ENCODE measurements around the gene ASTN2.

Gene ASTN2

GRCh38 chr9:117418111-117418510 is 3.3 kb upstream of the ASTN2 start:
- no peak overlapping the region for H3K4me3 ChIP-seq (ENCODE audit: low read depth in 1 of 2, low read length in 2 of 2)
- no peak for DNase-seq
- TF ChIP-seq CTCF (IDR thresholded peaks at IDR 0.05; ENCODE audit: borderline replicate concordance, extremely low read depth, low read length, poor library complexity, severe bottlenecking) (no peak), EZH2 (IDR thresholded peaks at IDR 0.05; ENCODE audit: borderline replicate concordance, low read depth, low read length, severe bottlenecking) (no peak)
- ATAC-seq (ENCODE audit: insufficient read depth, low read depth): no peak
- no peak overlapping the region for H2AFZ ChIP-seq (ENCODE audit: low read depth, low read length)
- no peak overlapping the region for H3K9ac ChIP-seq (ENCODE audit: low read depth, low read length)
- no peaks in the 10 kb centered on the region for H3K79me2 ChIP-seq (ENCODE audit: insufficient read depth, low read length)
- no peaks in the 10 kb centered on the region for H4K20me1 ChIP-seq (ENCODE audit: insufficient read depth, low read length)
- H3K36me3 ChIP-seq (ENCODE audit: insufficient read depth, low read length): no peaks in the 10 kb centered on the region
- H3K9me3 ChIP-seq (ENCODE audit: insufficient read depth, low read length, severe bottlenecking): no peaks in the 10 kb centered on the region
- H3K4me2 ChIP-seq (ENCODE audit: insufficient read depth, low read length): no peak overlapping the region
- no peaks in the 10 kb centered on the region for H3K4me1 ChIP-seq (ENCODE audit: insufficient read depth, low read length)
- no peaks in the 10 kb centered on the region for H3K27me3 ChIP-seq (ENCODE audit: insufficient read depth, low read length, poor library complexity)
- no peak overlapping the region for H3K27ac ChIP-seq (ENCODE audit: low read length)

- no peaks in the 10 kb centered on the region for H3K4me1 ChIP-seq (ENCODE audit: insufficient read depth, low read length)
- ATAC-seq (ENCODE audit: insufficient read depth, low read depth): no peak
- no peak for DNase-seq
- no peak overlapping the region for H3K9ac ChIP-seq (ENCODE audit: low read depth, low read length)
- no peak overlapping the region for H3K4me2 ChIP-seq (ENCODE audit: insufficient read depth, low read length)
- no peaks in the 10 kb centered on the region for H3K36me3 ChIP-seq (ENCODE audit: insufficient read depth, low read length)
- H3K4me3 ChIP-seq (ENCODE audit: low read depth in 1 of 2, low read length in 2 of 2): no peak overlapping the region
- H4K20me1 ChIP-seq (ENCODE audit: insufficient read depth, low read length): no peaks in the 10 kb centered on the region
- TF ChIP-seq EZH2 (IDR thresholded peaks at IDR 0.05; ENCODE audit: borderline replicate concordance, low read depth, low read length, severe bottlenecking): no peak
- TF ChIP-seq CTCF (IDR thresholded peaks at IDR 0.05; ENCODE audit: borderline replicate concordance, extremely low read depth, low read length, poor library complexity, severe bottlenecking): no peak
- H2AFZ ChIP-seq (ENCODE audit: low read depth, low read length): no peak overlapping the region
- H3K27me3 ChIP-seq (ENCODE audit: insufficient read depth, low read length, poor library complexity): no peaks in the 10 kb centered on the region
- H3K27ac ChIP-seq (ENCODE audit: low read length): no peak overlapping the region
- no peaks in the 10 kb centered on the region for H3K9me3 ChIP-seq (ENCODE audit: insufficient read depth, low read length, severe bottlenecking)
- H3K79me2 ChIP-seq (ENCODE audit: insufficient read depth, low read length): no peaks in the 10 kb centered on the region
Measured at GRCh38 chr9:117416856-117417255, 2.0 kb upstream of the ASTN2 start.

GRCh38 chr9:117415358-117415914 is 579 bp upstream of the ASTN2 start:
- ATAC-seq (ENCODE audit: insufficient read depth, low read depth) (no peak), DNase-seq (no peak)
- H3K4me1 ChIP-seq (ENCODE audit: insufficient read depth, low read length): no peaks in the 10 kb centered on the region
- H3K79me2 ChIP-seq (ENCODE audit: insufficient read depth, low read length): no peaks in the 10 kb centered on the region
- H4K20me1 ChIP-seq (ENCODE audit: insufficient read depth, low read length): no peaks in the 10 kb centered on the region
- no peak overlapping the region for H3K9ac ChIP-seq (ENCODE audit: low read depth, low read length)
- H3K4me2 ChIP-seq (ENCODE audit: insufficient read depth, low read length): no peak overlapping the region
- no peak overlapping the region for H3K27ac ChIP-seq (ENCODE audit: low read length)
- H3K36me3 ChIP-seq (ENCODE audit: insufficient read depth, low read length): no peaks in the 10 kb centered on the region
- H3K9me3 ChIP-seq (ENCODE audit: insufficient read depth, low read length, severe bottlenecking): no peaks in the 10 kb centered on the region
- H3K4me3 ChIP-seq (ENCODE audit: low read depth in 1 of 2, low read length in 2 of 2): no peak overlapping the region
- no peak for TF ChIP-seq CTCF (IDR thresholded peaks at IDR 0.05; ENCODE audit: borderline replicate concordance, extremely low read depth, low read length, poor library complexity, severe bottlenecking)
- no peak for TF ChIP-seq EZH2 (IDR thresholded peaks at IDR 0.05; ENCODE audit: borderline replicate concordance, low read depth, low read length, severe bottlenecking)
- H2AFZ ChIP-seq (ENCODE audit: low read depth, low read length): no peak overlapping the region
- no peaks in the 10 kb centered on the region for H3K27me3 ChIP-seq (ENCODE audit: insufficient read depth, low read length, poor library complexity)

Measured in DND-41 (cell line).